ENCODE data around the gene GPR82.

The GPR82 gene

DNA sequence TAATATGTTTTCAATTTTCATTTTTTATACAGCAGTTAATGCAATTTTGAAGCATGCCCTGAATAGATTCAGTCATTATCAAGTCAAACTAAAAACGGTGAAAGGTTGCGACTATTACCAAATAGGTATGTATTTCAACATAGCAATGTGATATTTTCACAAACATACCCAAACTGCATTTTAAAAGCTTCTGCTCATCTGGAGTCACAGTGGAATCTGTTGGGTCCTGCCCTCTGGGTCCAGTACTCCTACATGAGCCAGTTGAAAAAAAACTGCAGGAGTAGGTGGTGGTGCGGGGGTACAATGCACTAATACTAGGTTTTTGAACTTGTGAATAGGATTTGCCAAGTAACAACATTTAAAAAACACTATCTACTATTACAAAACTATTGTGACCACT lies 34.3 kb upstream of the GPR82 start:
- Histone ChIP-seq H2AFZ (ENCODE audit: low read depth, low read length) (no peak overlapping the region), H4K20me1 (ENCODE audit: insufficient read depth, low read length) (peaks cover 8% of the 10 kb centered on the region), H3K9ac (ENCODE audit: low read length) (no peak overlapping the region), H3K4me3 (ENCODE audit: low read length) (no peak overlapping the region), H3K27me3 (ENCODE audit: low read depth, low read length) (no peaks in the 10 kb centered on the region), H3K27ac (ENCODE audit: low read length) (no peak overlapping the region), H3K36me3 (replicated peaks; ENCODE audit: low read depth, low read length) (no peaks in the 10 kb centered on the region), H3K4me1 (ENCODE audit: low read length) (peaks cover 23% of the 10 kb centered on the region), H3K9me3 (ENCODE audit: insufficient read depth, low read length) (no peaks in the 10 kb centered on the region), H3K4me2 (ENCODE audit: low read length) (no peak overlapping the region), H3K79me2 (ENCODE audit: low read length) (no peaks in the 10 kb centered on the region)
- TF ChIP-seq, protein P1, sequence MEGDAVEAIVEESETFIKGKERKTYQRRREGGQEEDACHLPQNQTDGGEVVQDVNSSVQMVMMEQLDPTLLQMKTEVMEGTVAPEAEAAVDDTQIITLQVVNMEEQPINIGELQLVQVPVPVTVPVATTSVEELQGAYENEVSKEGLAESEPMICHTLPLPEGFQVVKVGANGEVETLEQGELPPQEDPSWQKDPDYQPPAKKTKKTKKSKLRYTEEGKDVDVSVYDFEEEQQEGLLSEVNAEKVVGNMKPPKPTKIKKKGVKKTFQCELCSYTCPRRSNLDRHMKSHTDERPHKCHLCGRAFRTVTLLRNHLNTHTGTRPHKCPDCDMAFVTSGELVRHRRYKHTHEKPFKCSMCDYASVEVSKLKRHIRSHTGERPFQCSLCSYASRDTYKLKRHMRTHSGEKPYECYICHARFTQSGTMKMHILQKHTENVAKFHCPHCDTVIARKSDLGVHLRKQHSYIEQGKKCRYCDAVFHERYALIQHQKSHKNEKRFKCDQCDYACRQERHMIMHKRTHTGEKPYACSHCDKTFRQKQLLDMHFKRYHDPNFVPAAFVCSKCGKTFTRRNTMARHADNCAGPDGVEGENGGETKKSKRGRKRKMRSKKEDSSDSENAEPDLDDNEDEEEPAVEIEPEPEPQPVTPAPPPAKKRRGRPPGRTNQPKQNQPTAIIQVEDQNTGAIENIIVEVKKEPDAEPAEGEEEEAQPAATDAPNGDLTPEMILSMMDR (IDR thresholded peaks at IDR 0.05; ENCODE audit: low read depth, low read length) = no peak
- TF ChIP-seq EZH2phosphoT487 (IDR thresholded peaks at IDR 0.05; ENCODE audit: low read depth) = no peak

DNA sequence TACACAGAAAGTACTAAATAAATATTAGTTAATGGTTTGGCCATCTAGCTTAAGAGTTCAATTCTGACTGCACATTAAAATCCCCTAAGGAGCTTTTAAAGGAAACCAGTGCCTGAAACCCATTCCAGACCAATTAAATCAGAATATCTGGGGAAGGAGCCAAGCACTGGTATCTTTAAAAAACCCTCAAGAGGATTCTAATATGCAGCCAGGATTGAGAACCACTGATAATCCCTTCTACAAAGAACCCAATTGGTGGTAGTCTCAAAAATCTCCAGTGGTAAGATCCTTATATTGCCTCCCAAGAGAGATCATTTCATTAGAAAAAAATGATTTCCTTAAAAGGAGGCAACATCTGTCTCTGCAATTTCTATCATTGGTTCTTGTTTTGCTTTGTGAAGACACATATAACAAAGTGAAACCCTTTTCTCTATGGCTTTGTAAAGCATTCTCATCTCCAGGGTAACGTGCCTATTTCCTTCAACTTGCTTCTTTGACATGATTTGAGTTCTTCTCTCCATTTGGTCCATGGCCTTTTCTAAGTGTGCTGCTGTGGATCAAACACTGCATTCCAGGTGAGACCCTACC lies 31.7 kb upstream of the GPR82 start:
- no peaks in the 10 kb centered on the region for H3K36me3 ChIP-seq (replicated peaks; ENCODE audit: low read depth, low read length)
- H3K79me2 ChIP-seq (ENCODE audit: low read length) = no peaks in the 10 kb centered on the region
- H3K27me3 ChIP-seq (ENCODE audit: low read depth, low read length) = no peaks in the 10 kb centered on the region
- H3K9ac ChIP-seq (ENCODE audit: low read length) = no peak overlapping the region
- H3K27ac ChIP-seq (ENCODE audit: low read length) = no peak overlapping the region
- H2AFZ ChIP-seq (ENCODE audit: low read depth, low read length) = no peak overlapping the region
- no peak overlapping the region for H3K4me2 ChIP-seq (ENCODE audit: low read length)
- no peak overlapping the region for H3K4me3 ChIP-seq (ENCODE audit: low read length)
- H3K9me3 ChIP-seq (ENCODE audit: insufficient read depth, low read length) = no peaks in the 10 kb centered on the region
- TF ChIP-seq, protein P1 (IDR thresholded peaks at IDR 0.05; ENCODE audit: low read depth, low read length) = no peak
- TF ChIP-seq EZH2phosphoT487 (IDR thresholded peaks at IDR 0.05; ENCODE audit: low read depth) = no peak
- H4K20me1 ChIP-seq (ENCODE audit: insufficient read depth, low read length) = peaks cover 2% of the 10 kb centered on the region
- H3K4me1 ChIP-seq (ENCODE audit: low read length) = peaks cover 15% of the 10 kb centered on the region

DNA sequence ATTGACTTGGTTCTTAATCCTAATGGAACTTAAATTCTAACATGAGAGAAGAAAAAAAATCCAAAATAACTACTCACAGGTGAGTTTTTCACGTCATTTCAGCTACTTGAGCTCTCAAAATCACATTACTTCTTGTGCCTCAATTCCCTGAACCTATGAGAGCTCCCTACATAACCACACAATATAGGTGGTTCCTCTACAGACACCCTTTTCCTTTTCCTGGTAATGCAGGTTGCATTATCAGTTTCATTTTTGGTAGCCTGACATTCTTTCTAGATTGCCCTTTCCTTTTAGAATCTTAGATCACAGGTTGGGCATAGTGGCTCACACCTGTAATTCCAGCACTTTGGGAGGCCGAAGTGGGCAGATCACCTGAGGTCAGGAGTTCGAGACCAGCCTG lies 31.0 kb upstream of the GPR82 start:
- Histone ChIP-seq H3K4me2 (ENCODE audit: low read length) (no peak overlapping the region), H3K4me3 (ENCODE audit: low read length) (no peak overlapping the region), H2AFZ (ENCODE audit: low read depth, low read length) (no peak overlapping the region), H3K79me2 (ENCODE audit: low read length) (no peaks in the 10 kb centered on the region), H3K27me3 (ENCODE audit: low read depth, low read length) (no peaks in the 10 kb centered on the region), H3K4me1 (ENCODE audit: low read length) (peaks cover 12% of the 10 kb centered on the region), H4K20me1 (ENCODE audit: insufficient read depth, low read length) (no peaks in the 10 kb centered on the region), H3K9me3 (ENCODE audit: insufficient read depth, low read length) (no peaks in the 10 kb centered on the region), H3K27ac (ENCODE audit: low read length) (no peak overlapping the region), H3K9ac (ENCODE audit: low read length) (no peak overlapping the region), H3K36me3 (replicated peaks; ENCODE audit: low read depth, low read length) (no peaks in the 10 kb centered on the region)
- TF ChIP-seq, protein P1 (IDR thresholded peaks at IDR 0.05; ENCODE audit: low read depth, low read length) = no peak
- no peak for TF ChIP-seq EZH2phosphoT487 (IDR thresholded peaks at IDR 0.05; ENCODE audit: low read depth)

DNA sequence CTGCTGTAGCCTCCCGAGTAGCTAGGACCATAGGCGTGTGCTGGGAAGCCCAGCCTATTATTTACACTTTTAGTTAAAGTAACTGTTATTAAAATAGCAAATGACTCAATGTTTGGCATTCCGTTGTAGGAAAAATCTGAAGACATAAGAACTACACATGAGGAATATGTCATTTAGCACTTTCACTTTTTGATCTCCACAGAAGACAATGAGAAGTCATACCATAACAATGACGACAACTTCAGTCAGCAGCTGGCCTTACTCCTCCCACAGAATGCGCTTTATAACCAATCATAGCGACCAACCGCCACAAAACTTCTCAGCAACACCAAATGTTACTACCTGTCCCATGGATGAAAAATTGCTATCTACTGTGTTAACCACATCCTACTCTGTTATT lies 28.6 kb upstream of the GPR82 start:
- Histone ChIP-seq H3K4me1 (ENCODE audit: low read length) (no peaks in the 10 kb centered on the region; the same call in 1 of the 2 replicates), H2AFZ (ENCODE audit: low read depth, low read length) (no peak overlapping the region), H3K36me3 (replicated peaks; ENCODE audit: low read depth, low read length) (no peaks in the 10 kb centered on the region), H3K79me2 (ENCODE audit: low read length) (no peaks in the 10 kb centered on the region), H3K4me2 (ENCODE audit: low read length) (no peak overlapping the region), H3K9ac (ENCODE audit: low read length) (no peak overlapping the region), H3K4me3 (ENCODE audit: low read length) (no peak overlapping the region), H4K20me1 (ENCODE audit: insufficient read depth, low read length) (no peaks in the 10 kb centered on the region), H3K27ac (ENCODE audit: low read length) (no peak overlapping the region), H3K9me3 (ENCODE audit: insufficient read depth, low read length) (no peaks in the 10 kb centered on the region), H3K27me3 (ENCODE audit: low read depth, low read length) (no peaks in the 10 kb centered on the region)
- no peak for TF ChIP-seq EZH2phosphoT487 (IDR thresholded peaks at IDR 0.05; ENCODE audit: low read depth)
- TF ChIP-seq, protein P1 (IDR thresholded peaks at IDR 0.05; ENCODE audit: low read depth, low read length) = no peak
